ENCODE measurements around the gene CCDC174.

GRCh38 chr3:14651440-14652251, at the start of gene CCDC174:
- TF ChIP-seq ZBTB10 (tag by site-specific recombination; IDR thresholded peaks at IDR 0.05) (peak; percentile 58; the same call in 1 of the 2 replicates), MZF1 (tag by site-specific recombination; IDR thresholded peaks at IDR 0.05; ENCODE audit: borderline replicate concordance) (no peak), MEIS1 (CRISPR knock-in tag; IDR thresholded peaks at IDR 0.05; ENCODE audit: borderline replicate concordance) (no peak), ZFP37 (tag by site-specific recombination; IDR thresholded peaks at IDR 0.05) (no peak; the same call in 1 of the 2 replicates), KLF10 (tag by site-specific recombination; IDR thresholded peaks at IDR 0.05) (no peak), SETDB1 (IDR thresholded peaks at IDR 0.05; ENCODE audit: insufficient read length, low read length) (no peak), GLI2 (tag by site-specific recombination; IDR thresholded peaks at IDR 0.05; ENCODE audit: borderline replicate concordance, low read depth) (no peak), SP7 (tag by site-specific recombination; IDR thresholded peaks at IDR 0.05) (peak; percentile 93), ZNF302 (tag by site-specific recombination; IDR thresholded peaks at IDR 0.05; ENCODE audit: low read depth) (no peak), ZNF610 (tag by site-specific recombination; IDR thresholded peaks at IDR 0.05; ENCODE audit: borderline replicate concordance) (peak; percentile 85)
- TF ChIP-seq, protein P1, sequence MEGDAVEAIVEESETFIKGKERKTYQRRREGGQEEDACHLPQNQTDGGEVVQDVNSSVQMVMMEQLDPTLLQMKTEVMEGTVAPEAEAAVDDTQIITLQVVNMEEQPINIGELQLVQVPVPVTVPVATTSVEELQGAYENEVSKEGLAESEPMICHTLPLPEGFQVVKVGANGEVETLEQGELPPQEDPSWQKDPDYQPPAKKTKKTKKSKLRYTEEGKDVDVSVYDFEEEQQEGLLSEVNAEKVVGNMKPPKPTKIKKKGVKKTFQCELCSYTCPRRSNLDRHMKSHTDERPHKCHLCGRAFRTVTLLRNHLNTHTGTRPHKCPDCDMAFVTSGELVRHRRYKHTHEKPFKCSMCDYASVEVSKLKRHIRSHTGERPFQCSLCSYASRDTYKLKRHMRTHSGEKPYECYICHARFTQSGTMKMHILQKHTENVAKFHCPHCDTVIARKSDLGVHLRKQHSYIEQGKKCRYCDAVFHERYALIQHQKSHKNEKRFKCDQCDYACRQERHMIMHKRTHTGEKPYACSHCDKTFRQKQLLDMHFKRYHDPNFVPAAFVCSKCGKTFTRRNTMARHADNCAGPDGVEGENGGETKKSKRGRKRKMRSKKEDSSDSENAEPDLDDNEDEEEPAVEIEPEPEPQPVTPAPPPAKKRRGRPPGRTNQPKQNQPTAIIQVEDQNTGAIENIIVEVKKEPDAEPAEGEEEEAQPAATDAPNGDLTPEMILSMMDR (tag by site-specific recombination; IDR thresholded peaks at IDR 0.05), result no peak; the same call in 1 of the 2 replicates
- TF ChIP-seq, protein P2, sequence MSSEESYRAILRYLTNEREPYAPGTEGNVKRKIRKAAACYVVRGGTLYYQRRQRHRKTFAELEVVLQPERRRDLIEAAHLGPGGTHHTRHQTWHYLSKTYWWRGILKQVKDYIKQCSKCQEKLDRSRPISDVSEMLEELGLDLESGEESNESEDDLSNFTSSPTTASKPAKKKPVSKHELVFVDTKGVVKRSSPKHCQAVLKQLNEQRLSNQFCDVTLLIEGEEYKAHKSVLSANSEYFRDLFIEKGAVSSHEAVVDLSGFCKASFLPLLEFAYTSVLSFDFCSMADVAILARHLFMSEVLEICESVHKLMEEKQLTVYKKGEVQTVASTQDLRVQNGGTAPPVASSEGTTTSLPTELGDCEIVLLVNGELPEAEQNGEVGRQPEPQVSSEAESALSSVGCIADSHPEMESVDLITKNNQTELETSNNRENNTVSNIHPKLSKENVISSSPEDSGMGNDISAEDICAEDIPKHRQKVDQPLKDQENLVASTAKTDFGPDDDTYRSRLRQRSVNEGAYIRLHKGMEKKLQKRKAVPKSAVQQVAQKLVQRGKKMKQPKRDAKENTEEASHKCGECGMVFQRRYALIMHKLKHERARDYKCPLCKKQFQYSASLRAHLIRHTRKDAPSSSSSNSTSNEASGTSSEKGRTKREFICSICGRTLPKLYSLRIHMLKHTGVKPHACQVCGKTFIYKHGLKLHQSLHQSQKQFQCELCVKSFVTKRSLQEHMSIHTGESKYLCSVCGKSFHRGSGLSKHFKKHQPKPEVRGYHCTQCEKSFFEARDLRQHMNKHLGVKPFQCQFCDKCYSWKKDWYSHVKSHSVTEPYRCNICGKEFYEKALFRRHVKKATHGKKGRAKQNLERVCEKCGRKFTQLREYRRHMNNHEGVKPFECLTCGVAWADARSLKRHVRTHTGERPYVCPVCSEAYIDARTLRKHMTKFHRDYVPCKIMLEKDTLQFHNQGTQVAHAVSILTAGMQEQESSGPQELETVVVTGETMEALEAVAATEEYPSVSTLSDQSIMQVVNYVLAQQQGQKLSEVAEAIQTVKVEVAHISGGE (tag by site-specific recombination; conservative IDR thresholded peaks at IDR 0.05; ENCODE audit: low read depth), result peak; percentile 97

Measured in HEK293 (cell line).